A549 (cell line): ENCODE data around the gene PLCH1.

Source experiments
- CTCF ChIP-seq: fragments of >200 bp; sonication (Bioruptor Twin); formaldehyde crosslinking; IDR thresholded peaks from 3 replicates; pipeline ENCODE4 v1.5.1; 2016
- POLR2A ChIP-seq: IDR thresholded peaks from 2 replicates; pipeline ENCODE4 v1.6.1; 2012; ENCODE audit warnings: mild to moderate bottlenecking, low read length
- REST ChIP-seq: fragments of 200-600 bp; sonication (generic); IDR thresholded peaks from 2 replicates; pipeline ENCODE4 v1.6.1; 2016; ENCODE audit warnings: antibody characterized with exemption, mild to moderate bottlenecking, moderate library complexity

- TF ChIP-seq POLR2A = no peak
- TF ChIP-seq CTCF = no peak
- TF ChIP-seq REST = no peak
Measured at GRCh38 chr3:155387571-155387970, 357.3 kb downstream of the PLCH1 start.
